Suprapubic skin (tissue), 4 donors: Measurements from ENCODE around the gene EPB41L4B. TPM values are rescaled to one million over a fixed set of nuclear protein-coding genes. Genes with fewer than 3 reads are reported as not detected.

Experiments used
- DNase-seq, 2 donors: peaks; one replicate each; pipeline ENCODE4 v3.0.0-alpha.2; 2019; ENCODE audit warnings: low spot score in 2 of 2
- H3K27ac ChIP-seq: fragments of 200-600 bp; sonication (generic); one replicate; pipeline ENCODE4 v1.5.1; 2019
- H3K27me3 ChIP-seq: fragments of 200-600 bp; sonication (generic); one replicate; pipeline ENCODE4 v1.5.1; 2019
- H3K36me3 ChIP-seq: fragments of 200-600 bp; sonication (generic); one replicate; pipeline ENCODE4 v1.5.1; 2019
- H3K4me1 ChIP-seq: fragments of 200-600 bp; sonication (generic); one replicate; pipeline ENCODE4 v1.5.1; 2019
- H3K4me3 ChIP-seq: fragments of 200-600 bp; sonication (generic); one replicate; pipeline ENCODE4 v1.5.1; 2019; ENCODE audit warnings: mild to moderate bottlenecking
- H3K9me3 ChIP-seq: fragments of 200-600 bp; sonication (generic); one replicate; pipeline ENCODE4 v1.5.1; 2019
- CTCF ChIP-seq, 2 donors: fragments of 200-600 bp in 1 of 2; fragments of 450-650 bp in 1 of 2; sonication (generic) in 1 of 2; IDR thresholded peaks; one replicate each; pipeline ENCODE4 v1.5.1; 2016 to 2019; ENCODE audit warnings: antibody characterized with exemption in 2 of 2, mild to moderate bottlenecking in 1 of 2, moderate library complexity in 1 of 2
- EP300 ChIP-seq: sonication (generic); formaldehyde crosslinking; IDR thresholded peaks from one replicate; pipeline ENCODE4 v1.6.1; 2017; ENCODE audit warnings: antibody characterized with exemption
- POLR2A ChIP-seq, 2 donors: fragments of 450-650 bp; IDR thresholded peaks; one replicate each; pipeline ENCODE4 v1.6.1; 2017; ENCODE audit warnings: antibody characterized with exemption in 2 of 2, mild to moderate bottlenecking in 2 of 2, moderate library complexity in 2 of 2
- POLR2AphosphoS5 ChIP-seq, 3 donors: sonication (generic); formaldehyde crosslinking; IDR thresholded peaks; one replicate each; pipeline ENCODE4 v1.6.1; 2017; ENCODE audit warnings: antibody characterized with exemption in 3 of 3
- WGBS: methylation state at CpG from one replicate; pipeline ENCODE4 v1.1.5; 2018; 5-methylcytosine and 5-hydroxymethylcytosine counted together
- total RNA-seq, 4 donors: library from RNA; depleted of rRNA; stranded (reverse); fragments of >200 nt; gene quantifications; one replicate each; pipeline ENCODE4 v1.1.0, GENCODE V29; 2016

EPB41L4B gene
- total RNA-seq, 4 donors from 2014 or later = 22.4 to 27.4 (median 25.1) TPM

- TF ChIP-seq EP300 (no peak), POLR2AphosphoS5 (IDR thresholded peaks at IDR 0.05) (no peak), POLR2A (IDR thresholded peaks at IDR 0.05) (no peak), CTCF (IDR thresholded peaks at IDR 0.05) (no peak)
- no peak overlapping the region for H3K27ac ChIP-seq
- H3K9me3 ChIP-seq = no peaks in the 10 kb centered on the region
These were observed 67.6 kb downstream of the EPB41L4B start for GRCh38 chr9:109253241-109253636.

GRCh38 chr9:109252291-109252690 lies 68.6 kb downstream of the EPB41L4B start:
- Histone ChIP-seq H3K27me3 (no peaks in the 10 kb centered on the region), H3K9me3 (no peaks in the 10 kb centered on the region), H3K36me3 (no peaks in the 10 kb centered on the region), H3K4me1 (peaks cover 10% of the 10 kb centered on the region), H3K4me3 (no peak overlapping the region), H3K27ac (no peak overlapping the region)
- no peak for DNase-seq
- 97% methylated on average over 7 of the region's 7 CpGs for WGBS
- TF ChIP-seq CTCF (IDR thresholded peaks at IDR 0.05) (no peak), POLR2AphosphoS5 (IDR thresholded peaks at IDR 0.05) (no peak), EP300 (no peak), POLR2A (IDR thresholded peaks at IDR 0.05) (no peak)

More at GRCh38 chr9:109253241-109253636, 67.6 kb downstream of the EPB41L4B start:
- no peak for DNase-seq
- no peaks in the 10 kb centered on the region for H3K27me3 ChIP-seq
- no peaks in the 10 kb centered on the region for H3K36me3 ChIP-seq
- WGBS = 92% methylated on average over 11 of the region's 11 CpGs
- no peak overlapping the region for H3K4me3 ChIP-seq
- peaks cover 10% of the 10 kb centered on the region for H3K4me1 ChIP-seq

GRCh38 chr9:109251776-109252106 lies 69.1 kb downstream of the EPB41L4B start:
- peaks cover 10% of the 10 kb centered on the region for H3K4me1 ChIP-seq
- H3K9me3 ChIP-seq = no peaks in the 10 kb centered on the region
- H3K36me3 ChIP-seq = no peaks in the 10 kb centered on the region
- 91% methylated on average over 5 of the region's 5 CpGs for WGBS
- DNase-seq = no peak
- H3K4me3 ChIP-seq = no peak overlapping the region
- peak overlapping the region; percentile 21 for H3K27ac ChIP-seq
- H3K27me3 ChIP-seq = no peaks in the 10 kb centered on the region
- TF ChIP-seq POLR2AphosphoS5 (IDR thresholded peaks at IDR 0.05) (no peak), POLR2A (IDR thresholded peaks at IDR 0.05) (no peak), EP300 (no peak), CTCF (IDR thresholded peaks at IDR 0.05) (no peak)

GRCh38 chr9:109251080-109251775 lies 69.6 kb downstream of the EPB41L4B start:
- TF ChIP-seq POLR2AphosphoS5 (IDR thresholded peaks at IDR 0.05) = no peak
- no peak for TF ChIP-seq POLR2A (IDR thresholded peaks at IDR 0.05)
- TF ChIP-seq CTCF (IDR thresholded peaks at IDR 0.05) = no peak
- no peak for TF ChIP-seq EP300
- no peaks in the 10 kb centered on the region for H3K36me3 ChIP-seq
- no peak for DNase-seq

GRCh38 chr9:109250771-109251079 lies 70.1 kb downstream of the EPB41L4B start:
- H3K4me3 ChIP-seq = no peak overlapping the region
- TF ChIP-seq POLR2AphosphoS5 (IDR thresholded peaks at IDR 0.05) = no peak
- no peak for TF ChIP-seq EP300
- no peak for TF ChIP-seq POLR2A (IDR thresholded peaks at IDR 0.05)
- TF ChIP-seq CTCF (IDR thresholded peaks at IDR 0.05) = no peak
- peaks cover 10% of the 10 kb centered on the region for H3K4me1 ChIP-seq
- H3K9me3 ChIP-seq = no peaks in the 10 kb centered on the region
- H3K27me3 ChIP-seq = no peaks in the 10 kb centered on the region
- WGBS = 90% methylated on average over 3 of the region's 3 CpGs
- peak overlapping the region; percentile 21 for H3K27ac ChIP-seq
- H3K36me3 ChIP-seq = no peaks in the 10 kb centered on the region
- no peak for DNase-seq

More at GRCh38 chr9:109251080-109251775, 69.6 kb downstream of the EPB41L4B start:
- Histone ChIP-seq H3K9me3 (no peaks in the 10 kb centered on the region), H3K27me3 (no peaks in the 10 kb centered on the region), H3K4me3 (no peak overlapping the region), H3K27ac (peak overlapping the region; percentile 21), H3K4me1 (peaks cover 10% of the 10 kb centered on the region)
- 78% methylated on average over 10 of the region's 10 CpGs for WGBS
